ENCODE results near the gene TAMALIN. TPM values are rescaled to one million over a fixed set of nuclear protein-coding genes. Genes with fewer than 3 reads are reported as not detected.

The TAMALIN gene
- total and polyA plus RNA-seq, 2 experiments from 2014 or later, result 8.0 to 9.9 TPM

DNA sequence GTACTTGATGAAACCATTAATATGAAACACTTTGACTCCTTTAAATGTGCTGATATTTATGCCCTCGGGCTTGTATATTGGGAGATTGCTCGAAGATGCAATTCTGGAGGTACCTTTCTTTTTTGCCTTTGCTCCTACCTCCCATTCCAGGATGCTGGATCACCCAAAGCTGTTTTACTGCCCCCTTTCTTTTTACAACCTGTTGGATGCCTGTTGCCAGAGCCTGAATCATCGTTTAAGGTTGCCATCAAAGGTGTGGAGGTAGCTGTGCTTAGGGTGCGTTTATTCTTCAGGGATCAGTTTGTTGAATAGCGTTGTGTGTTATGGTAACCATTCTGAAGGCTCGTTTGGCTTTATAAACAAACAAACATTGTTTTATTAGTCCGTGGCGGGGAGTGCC, 19.9 kb upstream of the TAMALIN start:
- H3K4me2 ChIP-seq, result no peak overlapping the region
- no peaks in the 10 kb centered on the region for H3K36me3 ChIP-seq (replicated peaks; ENCODE audit: insufficient read depth, low read depth)
- H3K4me3 ChIP-seq, result no peak overlapping the region
- TF ChIP-seq, protein P1, sequence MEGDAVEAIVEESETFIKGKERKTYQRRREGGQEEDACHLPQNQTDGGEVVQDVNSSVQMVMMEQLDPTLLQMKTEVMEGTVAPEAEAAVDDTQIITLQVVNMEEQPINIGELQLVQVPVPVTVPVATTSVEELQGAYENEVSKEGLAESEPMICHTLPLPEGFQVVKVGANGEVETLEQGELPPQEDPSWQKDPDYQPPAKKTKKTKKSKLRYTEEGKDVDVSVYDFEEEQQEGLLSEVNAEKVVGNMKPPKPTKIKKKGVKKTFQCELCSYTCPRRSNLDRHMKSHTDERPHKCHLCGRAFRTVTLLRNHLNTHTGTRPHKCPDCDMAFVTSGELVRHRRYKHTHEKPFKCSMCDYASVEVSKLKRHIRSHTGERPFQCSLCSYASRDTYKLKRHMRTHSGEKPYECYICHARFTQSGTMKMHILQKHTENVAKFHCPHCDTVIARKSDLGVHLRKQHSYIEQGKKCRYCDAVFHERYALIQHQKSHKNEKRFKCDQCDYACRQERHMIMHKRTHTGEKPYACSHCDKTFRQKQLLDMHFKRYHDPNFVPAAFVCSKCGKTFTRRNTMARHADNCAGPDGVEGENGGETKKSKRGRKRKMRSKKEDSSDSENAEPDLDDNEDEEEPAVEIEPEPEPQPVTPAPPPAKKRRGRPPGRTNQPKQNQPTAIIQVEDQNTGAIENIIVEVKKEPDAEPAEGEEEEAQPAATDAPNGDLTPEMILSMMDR (IDR thresholded peaks at IDR 0.05; ENCODE audit: poor library complexity), result no peak
- no peak for TF ChIP-seq EZH2phosphoT487 (IDR thresholded peaks at IDR 0.05; ENCODE audit: low read depth, severe bottlenecking, unreplicated experiment)
- TF ChIP-seq EZH2 (IDR thresholded peaks at IDR 0.05; ENCODE audit: borderline replicate concordance), result no peak
- no peaks in the 10 kb centered on the region for H3K27me3 ChIP-seq
- H3K79me2 ChIP-seq, result peaks cover 4% of the 10 kb centered on the region
- no peaks in the 10 kb centered on the region for H3K9me2 ChIP-seq (replicated peaks; ENCODE audit: insufficient read depth)
- H4K20me1 ChIP-seq (ENCODE audit: insufficient read depth, poor library complexity, severe bottlenecking), result no peaks in the 10 kb centered on the region
- DNase-seq (ENCODE audit: low spot score), result no peak
- no peak overlapping the region for H3K27ac ChIP-seq
- no peaks in the 10 kb centered on the region for H3K9me3 ChIP-seq (ENCODE audit: low read depth)
- WGBS (ENCODE audit: low lambda C conversion rate, missing lambda C conversion rate), result 78% methylated on average over 8 of the region's 8 CpGs
- no peaks in the 10 kb centered on the region for H3K4me1 ChIP-seq (ENCODE audit: insufficient read depth)
- no peak overlapping the region for H2AFZ ChIP-seq

DNA sequence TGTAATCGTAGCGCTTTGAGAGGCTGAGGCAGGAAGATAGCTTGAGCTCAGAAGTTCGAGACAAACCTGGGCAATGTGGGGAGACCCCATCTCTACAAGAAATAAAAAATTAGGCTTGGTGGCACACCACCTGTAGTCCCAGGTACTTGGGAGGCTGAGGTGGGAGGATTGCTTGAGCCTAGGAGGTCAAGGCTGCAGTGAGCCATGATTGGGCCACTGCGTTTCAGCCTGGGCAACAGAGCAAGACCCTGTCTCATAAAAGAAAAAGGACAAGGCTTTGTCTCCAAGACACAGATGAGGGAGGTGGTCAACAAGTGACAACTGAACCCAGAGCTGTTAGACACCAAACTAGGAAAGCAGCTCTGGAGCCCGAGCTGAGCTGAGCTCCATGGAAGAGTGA, 14.5 kb upstream of the TAMALIN start:
- H3K4me2 ChIP-seq, result no peak overlapping the region

DNA sequence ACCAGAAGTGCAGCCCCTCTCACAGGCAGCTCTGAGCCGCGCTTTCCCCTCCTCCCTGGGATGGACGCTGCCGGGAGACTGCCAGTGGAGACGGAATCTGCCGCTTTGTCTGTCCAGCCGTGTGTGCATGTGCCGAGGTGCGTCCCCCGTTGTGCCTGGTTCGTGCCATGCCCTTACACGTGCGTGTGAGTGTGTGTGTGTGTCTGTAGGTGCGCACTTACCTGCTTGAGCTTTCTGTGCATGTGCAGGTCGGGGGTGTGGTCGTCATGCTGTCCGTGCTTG, 12.3 kb upstream of the TAMALIN start:
- no peak for DNase-seq (ENCODE audit: low spot score)
- H3K9me2 ChIP-seq (replicated peaks; ENCODE audit: insufficient read depth), result no peaks in the 10 kb centered on the region
- WGBS (ENCODE audit: low lambda C conversion rate, missing lambda C conversion rate), result 95% methylated on average over 16 of the region's 17 CpGs

More for the DNA sequence above, 14.5 kb upstream of the TAMALIN start:
- Histone ChIP-seq H3K79me2 (no peaks in the 10 kb centered on the region), H3K4me1 (ENCODE audit: insufficient read depth) (no peaks in the 10 kb centered on the region), H3K4me3 (no peak overlapping the region), H3K36me3 (replicated peaks; ENCODE audit: insufficient read depth, low read depth) (no peaks in the 10 kb centered on the region), H3K27me3 (no peaks in the 10 kb centered on the region), H3K9me2 (replicated peaks; ENCODE audit: insufficient read depth) (no peaks in the 10 kb centered on the region), H4K20me1 (ENCODE audit: insufficient read depth, poor library complexity, severe bottlenecking) (no peaks in the 10 kb centered on the region), H3K9me3 (ENCODE audit: low read depth) (no peaks in the 10 kb centered on the region), H2AFZ (no peak overlapping the region), H3K27ac (no peak overlapping the region)
- DNase-seq (ENCODE audit: low spot score), result no peak
- TF ChIP-seq EZH2 (IDR thresholded peaks at IDR 0.05; ENCODE audit: borderline replicate concordance), result no peak
- TF ChIP-seq EZH2phosphoT487 (IDR thresholded peaks at IDR 0.05; ENCODE audit: low read depth, severe bottlenecking, unreplicated experiment), result no peak
- TF ChIP-seq, protein P1 (IDR thresholded peaks at IDR 0.05; ENCODE audit: poor library complexity), result no peak
- 95% methylated on average over 5 of the region's 5 CpGs for WGBS (ENCODE audit: low lambda C conversion rate, missing lambda C conversion rate)

More for the DNA sequence above, 12.3 kb upstream of the TAMALIN start:
- Histone ChIP-seq H3K4me2 (no peak overlapping the region), H3K27ac (no peak overlapping the region), H3K4me1 (ENCODE audit: insufficient read depth) (no peaks in the 10 kb centered on the region), H3K9me3 (ENCODE audit: low read depth) (no peaks in the 10 kb centered on the region), H3K36me3 (replicated peaks; ENCODE audit: insufficient read depth, low read depth) (no peaks in the 10 kb centered on the region), H2AFZ (no peak overlapping the region), H3K4me3 (no peak overlapping the region), H3K27me3 (no peaks in the 10 kb centered on the region), H3K79me2 (no peaks in the 10 kb centered on the region), H4K20me1 (ENCODE audit: insufficient read depth, poor library complexity, severe bottlenecking) (no peaks in the 10 kb centered on the region)
- no peak for TF ChIP-seq EZH2phosphoT487 (IDR thresholded peaks at IDR 0.05; ENCODE audit: low read depth, severe bottlenecking, unreplicated experiment)
- no peak for TF ChIP-seq EZH2 (IDR thresholded peaks at IDR 0.05; ENCODE audit: borderline replicate concordance)
- TF ChIP-seq, protein P1 (IDR thresholded peaks at IDR 0.05; ENCODE audit: poor library complexity), result no peak
